ENCODE measurements around the gene SH2B3. TPM values are rescaled to one million over a fixed set of nuclear protein-coding genes. Genes with fewer than 3 reads are reported as not detected.

SH2B3 gene
- total and polyA plus RNA-seq, 2 of the 13 experiments (the other 11 are each of a cell fraction or from before 2014, with no cell fraction given) = 6.8 to 6.9 TPM

DNA sequence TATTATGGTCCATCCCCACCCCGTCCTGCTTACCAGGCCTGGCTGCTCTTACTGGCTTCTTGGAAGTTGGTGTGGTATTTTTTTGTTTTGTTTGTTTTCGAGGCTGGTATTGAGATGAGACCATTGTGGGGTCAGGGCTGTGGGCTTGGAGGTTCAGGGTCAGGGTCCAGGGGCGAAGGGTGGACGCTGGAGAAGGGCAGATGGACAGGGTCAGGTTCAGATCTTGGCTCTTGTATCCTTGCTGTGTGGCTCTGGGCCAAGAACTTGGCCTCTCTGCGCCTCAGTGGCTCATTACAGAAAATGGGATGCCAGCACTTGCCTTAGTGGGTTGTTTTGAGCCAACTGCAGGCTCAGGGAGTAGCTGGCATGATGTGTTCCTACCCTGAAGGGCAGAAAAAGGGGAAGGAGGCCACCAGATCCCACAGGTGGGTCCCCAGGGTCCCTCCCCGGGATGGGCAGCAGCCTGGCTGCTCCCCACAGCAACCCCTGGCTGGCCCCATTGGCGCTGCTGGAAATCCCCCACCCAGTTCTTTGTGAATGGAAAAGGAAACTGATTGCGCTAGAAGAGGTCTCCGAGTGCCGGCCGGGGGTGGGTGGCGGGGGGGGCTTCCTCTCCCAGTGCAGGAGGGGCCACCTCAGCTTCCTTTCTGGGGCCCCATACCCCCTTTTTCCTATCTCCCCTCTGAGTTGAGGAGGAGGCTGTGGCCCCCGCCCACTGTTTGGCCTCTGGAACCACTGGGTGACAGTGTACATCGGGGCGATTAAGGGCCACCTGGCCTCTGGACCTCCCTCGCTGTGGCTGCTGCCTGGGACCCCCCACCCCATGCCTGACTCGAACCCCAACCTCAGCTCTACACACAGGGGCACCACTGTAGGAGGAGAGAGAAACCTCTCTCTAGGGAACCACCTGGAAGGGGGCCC is 25.0 kb downstream of the SH2B3 start:
- H3K9ac ChIP-seq (ENCODE audit: insufficient read depth, low read depth, low read length) = no peak overlapping the region
- H2AFZ ChIP-seq (ENCODE audit: low read length) = no peak overlapping the region
- ATAC-seq (no peak), FAIRE-seq (no peak), DNase-seq (ENCODE audit: low spot score) (no peak)
- intact Hi-C loops (cut with micrococcal nuclease; ENCODE audit: unreplicated experiment) = no loop called here
- H3K79me2 ChIP-seq (ENCODE audit: insufficient read depth, low read length) = no peaks in the 10 kb centered on the region
- no peaks in the 10 kb centered on the region for H3K9me3 ChIP-seq (ENCODE audit: low read length)
- no peak for TF ChIP-seq ZBTB3 (CRISPR knock-in tag; IDR thresholded peaks at IDR 0.05; ENCODE audit: borderline replicate concordance, low read depth)
- TF ChIP-seq ZNF768 (CRISPR knock-in tag; IDR thresholded peaks at IDR 0.05) = peak; percentile 94
- peaks cover 30% of the 10 kb centered on the region for H3K4me1 ChIP-seq (ENCODE audit: insufficient read depth, low read length)
- no TSS peak for BruUV-seq (replicated peaks)
- H3K27me3 ChIP-seq (ENCODE audit: control insufficient read depth in 1 of 2, insufficient read depth in 2 of 2, low read length in 2 of 2) = no peaks in the 10 kb centered on the region
- 0 out of 2 replicates have a peak, but pooled peaks cover 4% of the 10 kb centered on the region for H4K20me1 ChIP-seq (ENCODE audit: insufficient read depth, low read length)
- in situ Hi-C loops (cut with HindIII; ENCODE audit: extremely low pct_ligation_motif_present, low pct_unique_long_range_greater_than_20kb) = no loop called here
- H3K4me3 ChIP-seq (replicated peaks in 1 of 3; ENCODE audit: insufficient read depth in 1 of 3, low read depth in 2 of 3, low read length in 3 of 3) = no peak overlapping the region
- H3K27ac ChIP-seq (ENCODE audit: extremely low read length, insufficient read depth, low read length) = no peak overlapping the region
- ChIA-PET POLR2A (no interaction called here), CTCF (ENCODE audit: low intra/inter-chr PET ratio, low total read pairs) (no interaction called here)
- 88% methylated on average over 11 of the region's 17 CpGs for WGBS (ENCODE audit: low lambda C conversion rate)
- no peak overlapping the region for H3K4me2 ChIP-seq (ENCODE audit: low read depth, low read length)
- H3K36me3 ChIP-seq (replicated peaks in 1 of 2; ENCODE audit: control insufficient read depth in 1 of 2, insufficient read depth in 2 of 2, low read length in 2 of 2) = peaks cover 2 to 16% of the 10 kb centered on the region in 2 experiments; a peak in 3 of 5 replicates

GRCh38 chr12:111431772-111432171 is 26.0 kb downstream of the SH2B3 start:
- no TSS peak for BruUV-seq (replicated peaks)
- no peaks in the 10 kb centered on the region for H3K27me3 ChIP-seq (ENCODE audit: control insufficient read depth in 1 of 2, insufficient read depth in 2 of 2, low read length in 2 of 2)
- H2AFZ ChIP-seq (ENCODE audit: low read length) = no peak overlapping the region
- no peak overlapping the region for H3K9ac ChIP-seq (ENCODE audit: insufficient read depth, low read depth, low read length)
- H3K36me3 ChIP-seq (replicated peaks in 1 of 2; ENCODE audit: control insufficient read depth in 1 of 2, insufficient read depth in 2 of 2, low read length in 2 of 2) = peaks cover 0 to 13% of the 10 kb centered on the region in 2 experiments; a peak in 3 of 5 replicates
- POLR2A ChIA-PET = no interaction called here
- 0 out of 2 replicates have a peak, but pooled peaks cover 9% of the 10 kb centered on the region for H4K20me1 ChIP-seq (ENCODE audit: insufficient read depth, low read length)
- no peak overlapping the region for H3K4me2 ChIP-seq (ENCODE audit: low read depth, low read length)
- ATAC-seq (no peak), DNase-seq (ENCODE audit: low spot score) (no peak), FAIRE-seq (no peak)
- peaks cover 26% of the 10 kb centered on the region for H3K4me1 ChIP-seq (ENCODE audit: insufficient read depth, low read length)
- H3K9me3 ChIP-seq (ENCODE audit: low read length) = no peaks in the 10 kb centered on the region
- CTCF ChIA-PET (ENCODE audit: low intra/inter-chr PET ratio, low total read pairs) = no interaction called here
- H3K27ac ChIP-seq (ENCODE audit: extremely low read length, insufficient read depth, low read length) = peak overlapping the region; percentile 2
- H3K4me3 ChIP-seq (replicated peaks in 1 of 3; ENCODE audit: insufficient read depth in 1 of 3, low read depth in 2 of 3, low read length in 3 of 3) = no peak overlapping the region
- no peak for TF ChIP-seq JARID2 (CRISPR knock-in tag; IDR thresholded peaks at IDR 0.05; ENCODE audit: insufficient replicate concordance)
- TF ChIP-seq ATF4 (CRISPR knock-in tag; IDR thresholded peaks at IDR 0.05) = no peak
- no peak for TF ChIP-seq HIC2 (CRISPR knock-in tag; IDR thresholded peaks at IDR 0.05; ENCODE audit: low read depth)
- TF ChIP-seq ZNF382 (CRISPR knock-in tag; IDR thresholded peaks at IDR 0.05; ENCODE audit: borderline replicate concordance) = no peak
- no peak for TF ChIP-seq ZBTB7B (CRISPR knock-in tag; IDR thresholded peaks at IDR 0.05)
- TF ChIP-seq JUNB (CRISPR knock-in tag; IDR thresholded peaks at IDR 0.05; ENCODE audit: borderline replicate concordance) = no peak
- TF ChIP-seq ZNF672 (CRISPR knock-in tag; IDR thresholded peaks at IDR 0.05) = no peak
- no peaks in the 10 kb centered on the region for H3K79me2 ChIP-seq (ENCODE audit: insufficient read depth, low read length)
- in situ Hi-C loops (cut with HindIII; ENCODE audit: extremely low pct_ligation_motif_present, low pct_unique_long_range_greater_than_20kb) (no loop called here), intact Hi-C loops (cut with micrococcal nuclease; ENCODE audit: unreplicated experiment) (no loop called here)
- 95% methylated on average over 6 of the region's 6 CpGs for WGBS (ENCODE audit: low lambda C conversion rate)

All from HepG2 (cell line).